K562 (cell line): ENCODE measurements around the gene HIVEP3. TPM values are rescaled to one million over a fixed set of nuclear protein-coding genes. Genes with fewer than 3 reads are reported as not detected.

Source experiments
- ATAC-seq: fragments of 200-7000 bp; cut with Tn5 transposase; 3 replicates; pipeline ENCODE4 v1.9.1; 2020; ENCODE audit warnings: moderate library complexity
- BruUV-seq: library from RNA; stranded (reverse); fragments of 400-500 nt; replicated peaks from 2 replicates; lab custom pipeline; 2021; lab: Mats Ljungman, UMichigan
- CTCF ChIA-PET: fragments of 300-600 bp; formaldehyde crosslinking; extraction: SDS; loops from one replicate; lab custom pipeline; 2021; ENCODE audit warnings: low intra/inter-chr PET ratio; lab: Yijun Ruan, JAX
- POLR2A ChIA-PET: fragments of 300-600, 350-650 bp; sonication (Branson Sonifier 250); formaldehyde crosslinking; extraction: SDS; loops from one replicate; lab custom pipeline; 2021; ENCODE audit warnings: antibody characterized with exemption, inconsistent platforms; lab: Yijun Ruan, JAX
- DNase-seq, 4 experiments: peaks; one replicate each; pipeline versions ENCODE4 v3.0.0 to v3.0.0-alpha.2; 2011 to 2018; ENCODE audit warnings: low spot score in 3 of 4, mixed read lengths in 3 of 4; ENCODE audit errors: extremely low read depth in 1 of 4
- FAIRE-seq: peaks from 2 replicates; lab custom pipeline; 2011; peaks lifted over from hg19 to GRCh38; lab: Jason Lieb, UNC
- H2AFZ ChIP-seq: 2 replicates; pipeline ENCODE4 v1.6.0; 2011; ENCODE audit warnings: low read depth, low read length, control low read depth, inconsistent platforms
- H3K27ac ChIP-seq: fragments of 200-600 bp; 3 replicates; pipeline ENCODE4 v1.8.0; 2011; ENCODE audit warnings: low read depth, mild to moderate bottlenecking, control low read depth, inconsistent platforms, low read length, moderate library complexity, mixed read lengths; ENCODE audit errors: extremely low read depth
- H3K27me3 ChIP-seq, 2 experiments: fragments of 300-600 bp in 1 of 2; 2 replicates in 1 of 2; 3 replicates in 1 of 2; pipeline versions ENCODE4 v1.6.0 to v1.8.0; 2011; ENCODE audit warnings: inconsistent platforms in 2 of 2, low read length in 2 of 2, mild to moderate bottlenecking in 1 of 2, mixed read lengths in 1 of 2, moderate library complexity in 1 of 2; ENCODE audit not compliant: control insufficient read depth in 2 of 2, insufficient read depth in 2 of 2
- H3K36me3 ChIP-seq: fragments of 300-600 bp; 3 replicates; pipeline ENCODE4 v1.8.0; 2011; ENCODE audit warnings: mild to moderate bottlenecking, low read length, inconsistent platforms; ENCODE audit not compliant: control insufficient read depth, insufficient read depth
- H3K4me1 ChIP-seq, 2 experiments: fragments of 200-600 bp in 1 of 2; replicated peaks in 1 of 2; 2 replicates in 1 of 2; 3 replicates in 1 of 2; pipeline versions ENCODE4 v1.5.1 to v1.8.0; 2011; ENCODE audit warnings: inconsistent platforms in 2 of 2, low read length in 2 of 2, mild to moderate bottlenecking in 1 of 2, mixed read lengths in 1 of 2, moderate library complexity in 1 of 2; ENCODE audit not compliant: control insufficient read depth in 2 of 2, insufficient read depth in 2 of 2
- H3K4me2 ChIP-seq: 2 replicates; pipeline ENCODE4 v1.6.1; 2011; ENCODE audit warnings: low read length, control low read depth, inconsistent platforms, mixed read lengths; ENCODE audit not compliant: insufficient read depth
- H3K4me3 ChIP-seq: fragments of 200-600 bp; sonication (generic), shearing (Covaris generic); 2 replicates; pipeline ENCODE4 v1.5.1; 2016; ENCODE audit warnings: control low read depth, inconsistent platforms
- H3K79me2 ChIP-seq: fragments of 200-600 bp; 3 replicates; pipeline ENCODE4 v1.8.0; 2011; ENCODE audit warnings: low read length, inconsistent platforms; ENCODE audit not compliant: control insufficient read depth, insufficient read depth
- H3K9ac ChIP-seq, 2 experiments: 2 replicates each; pipeline versions ENCODE4 v1.6.0 to v1.6.1; 2011; ENCODE audit warnings: low read depth in 2 of 2, low read length in 2 of 2, control low read depth in 1 of 2, inconsistent platforms in 1 of 2, mild to moderate bottlenecking in 1 of 2, mixed read lengths in 1 of 2; ENCODE audit not compliant: insufficient read depth in 1 of 2
- H3K9me1 ChIP-seq: one replicate; pipeline ENCODE4 v1.6.0; 2011; ENCODE audit warnings: inconsistent platforms, mild to moderate bottlenecking, low read length, moderate library complexity; ENCODE audit not compliant: control insufficient read depth, insufficient read depth
- H3K9me3 ChIP-seq: replicated peaks from 2 replicates; pipeline ENCODE4 v1.5.1; 2011; ENCODE audit warnings: low read depth, low read length, inconsistent platforms; ENCODE audit not compliant: control insufficient read depth, insufficient read depth
- H4K20me1 ChIP-seq: replicated peaks from 2 replicates; pipeline ENCODE4 v1.6.1; 2011; ENCODE audit warnings: low read length, inconsistent platforms, mixed read lengths; ENCODE audit not compliant: control insufficient read depth, insufficient read depth
- ESRRA ChIP-seq: fragments of 450-650 bp; IDR thresholded peaks from 2 replicates; pipeline ENCODE4 v1.6.1; 2014; ENCODE audit warnings: low read depth, mild to moderate bottlenecking, moderate library complexity, borderline replicate concordance
- FOXA3 ChIP-seq, 2 experiments: fragments of 450-650 bp in 1 of 2; sonication (generic) in 1 of 2; formaldehyde crosslinking; IDR thresholded peaks in 1 of 2; conservative IDR thresholded peaks in 1 of 2; 2 replicates each; pipeline versions ENCODE4 v1.4.0 to v1.8.0; 2020 to 2022; ENCODE audit warnings: mild to moderate bottlenecking in 2 of 2, missing genetic modification reagents in 1 of 2
- FOXJ3 ChIP-seq: sonication (generic); formaldehyde crosslinking; IDR thresholded peaks from 2 replicates; pipeline ENCODE4 v1.4.0; 2020; ENCODE audit warnings: mild to moderate bottlenecking, missing genetic modification reagents
- MYBL2 ChIP-seq, 2 experiments: fragments of 450-650 bp in 1 of 2; sonication (generic) in 1 of 2; formaldehyde crosslinking in 1 of 2; IDR thresholded peaks; 2 replicates each; pipeline versions ENCODE4 v1.6.1 to v1.8.1; 2017 to 2022; ENCODE audit warnings: borderline replicate concordance in 1 of 2, inconsistent platforms in 1 of 2, low read depth in 1 of 2, mild to moderate bottlenecking in 1 of 2, missing genetic modification reagents in 1 of 2, moderate library complexity in 1 of 2
- NCOR1 ChIP-seq: fragments of 450-650 bp; IDR thresholded peaks from 2 replicates; pipeline ENCODE4 v1.6.1; 2016; ENCODE audit warnings: mild to moderate bottlenecking, moderate library complexity
- USF1 ChIP-seq: sonication (generic); formaldehyde crosslinking; IDR thresholded peaks from 2 replicates; pipeline ENCODE4 v1.9.0; 2022; ENCODE audit warnings: mild to moderate bottlenecking, missing genetic modification reagents
- USF2 ChIP-seq: sonication (generic); formaldehyde crosslinking; IDR thresholded peaks from 2 replicates; pipeline ENCODE4 v1.5.0; 2020; ENCODE audit warnings: missing genetic modification reagents
- WGBS: fragments of 100-300 bp; shearing (Covaris generic); methylation state at CpG from one replicate; pipeline ENCODE4 v1.1.6; 2016; ENCODE audit warnings: low coverage, mixed read lengths; ENCODE audit not compliant: insufficient coverage; ENCODE audit errors: missing lambda C conversion rate; 5-methylcytosine and 5-hydroxymethylcytosine counted together
- in situ Hi-C: fragments of 300-500 bp; cut with MboI; formaldehyde crosslinking; loops from 4 replicates; pipeline ENCODE4 v1.15.0; 2018; ENCODE audit warnings: inconsistent platforms, mixed read lengths
- intact Hi-C: fragments of 100-400 bp; cut with micrococcal nuclease; formaldehyde crosslinking; loops from 2 replicates; pipeline ENCODE4 v1.14.2; 2022
- polyA plus RNA-seq, 8 experiments: library from polyadenylated mRNA; depleted of rRNA in 4 of 8; stranded (reverse) in 5 of 8; unstranded in 3 of 8; fragments of >200 nt; fragmentation: Nextera tagmentation in 2 of 8; fragmentation: Illumina TruSeq in 1 of 8; extraction: Ambion mirVana in 2 of 8; extraction: Trizol in 1 of 8; gene quantifications; 2 replicates each; pipeline versions ENCODE4 v1.2.1 to v1.2.3, GENCODE V29; 2011 to 2014; ENCODE audit warnings: inconsistent platforms in 1 of 8, missing spikeins in 1 of 8
- total RNA-seq, 7 experiments: library from RNA; depleted of rRNA in 6 of 7; stranded (reverse); fragments of >200 nt in 6 of 7; fragmentation: Illumina TruSeq in 2 of 7; extraction: Trizol in 2 of 7; gene quantifications; 2 replicates each; pipeline versions ENCODE4 v1.2.1 to v1.2.3, GENCODE V29; 2011 to 2021; ENCODE audit warnings: low replicate concordance in 1 of 7
- TF ChIP-seq, protein P1 (sequence below): fragments of 450-650 bp; IDR thresholded peaks from 2 replicates; pipeline ENCODE4 v1.6.1; 2017; ENCODE audit warnings: antibody characterized with exemption

The HIVEP3 gene
- total and polyA plus RNA-seq, 9 of the 15 experiments (the other 6 are each of a cell fraction or from before 2014, with no cell fraction given) = 0.09 to 0.58 (median 0.34) TPM; not detected in 1

GRCh38 chr1:41963636-41964035 lies 44.9 kb upstream of the HIVEP3 start:
- Histone ChIP-seq H3K4me1 (no peaks in the 10 kb centered on the region), H4K20me1 (peaks cover 4% of the 10 kb centered on the region; the same call in 1 of the 2 replicates), H3K9ac (no peak overlapping the region), H3K27ac (no peak overlapping the region), H3K4me2 (no peak overlapping the region), H3K79me2 (no peaks in the 10 kb centered on the region), H3K27me3 (peaks cover 0 to 16% of the 10 kb centered on the region in 2 experiments; a peak in 3 of 5 replicates), H3K36me3 (no peaks in the 10 kb centered on the region), H3K4me3 (no peak overlapping the region), H2AFZ (no peak overlapping the region), H3K9me3 (no peaks in the 10 kb centered on the region), H3K9me1 (no peaks in the 10 kb centered on the region)
- intact Hi-C loops (no loop called here), in situ Hi-C loops (no loop called here)
- no TSS peak for BruUV-seq
- ChIA-PET CTCF (no interaction called here), POLR2A (no interaction called here)
- TF ChIP-seq FOXJ3 (CRISPR knock-in tag) = no peak
- 0% methylated on average over 6 of the region's 6 CpGs for WGBS
- FAIRE-seq = no peak
- no peak for DNase-seq
- no peak for ATAC-seq

GRCh38 chr1:41958015-41958673 lies 39.4 kb upstream of the HIVEP3 start:
- ChIA-PET POLR2A (no interaction called here), CTCF (no interaction called here)
- in situ Hi-C loops (no loop called here), intact Hi-C loops (no loop called here)
- no peaks in the 10 kb centered on the region for H3K36me3 ChIP-seq
- H3K4me1 ChIP-seq = no peaks in the 10 kb centered on the region
- no peak for ATAC-seq
- no peaks in the 10 kb centered on the region for H3K9me3 ChIP-seq
- H2AFZ ChIP-seq = no peak overlapping the region
- H3K9ac ChIP-seq = no peak overlapping the region
- no peak for FAIRE-seq
- BruUV-seq = no TSS peak
- WGBS = 0% methylated on average over 6 of the region's 6 CpGs
- H3K4me3 ChIP-seq = no peak overlapping the region
- no peak overlapping the region for H3K27ac ChIP-seq
- no peak for DNase-seq
- peaks cover 0 to 5% of the 10 kb centered on the region in 2 experiments; a peak in 3 of 5 replicates for H3K27me3 ChIP-seq
- H3K79me2 ChIP-seq = no peaks in the 10 kb centered on the region
- no peaks in the 10 kb centered on the region for H3K9me1 ChIP-seq
- no peaks in the 10 kb centered on the region for H4K20me1 ChIP-seq
- H3K4me2 ChIP-seq = no peak overlapping the region
- TF ChIP-seq NCOR1 (no peak), MYBL2 (IDR thresholded peaks at IDR 0.05; ENCODE audit: low read depth) (no peak), MYBL2 (CRISPR knock-in tag; IDR thresholded peaks at IDR 0.05; ENCODE audit: borderline replicate concordance) (no peak), USF1 (CRISPR knock-in tag) (0 out of 2 replicates have a peak, but pooled peaks have one; percentile 12), ESRRA (no peak), USF2 (CRISPR knock-in tag) (peak; percentile 52; the same call in 1 of the 2 replicates), FOXA3 (CRISPR knock-in tag; conservative IDR thresholded peaks at IDR 0.05 in 1 of 2, IDR thresholded peaks at IDR 0.05 in 1 of 2) (no peak)
- TF ChIP-seq, protein P1, sequence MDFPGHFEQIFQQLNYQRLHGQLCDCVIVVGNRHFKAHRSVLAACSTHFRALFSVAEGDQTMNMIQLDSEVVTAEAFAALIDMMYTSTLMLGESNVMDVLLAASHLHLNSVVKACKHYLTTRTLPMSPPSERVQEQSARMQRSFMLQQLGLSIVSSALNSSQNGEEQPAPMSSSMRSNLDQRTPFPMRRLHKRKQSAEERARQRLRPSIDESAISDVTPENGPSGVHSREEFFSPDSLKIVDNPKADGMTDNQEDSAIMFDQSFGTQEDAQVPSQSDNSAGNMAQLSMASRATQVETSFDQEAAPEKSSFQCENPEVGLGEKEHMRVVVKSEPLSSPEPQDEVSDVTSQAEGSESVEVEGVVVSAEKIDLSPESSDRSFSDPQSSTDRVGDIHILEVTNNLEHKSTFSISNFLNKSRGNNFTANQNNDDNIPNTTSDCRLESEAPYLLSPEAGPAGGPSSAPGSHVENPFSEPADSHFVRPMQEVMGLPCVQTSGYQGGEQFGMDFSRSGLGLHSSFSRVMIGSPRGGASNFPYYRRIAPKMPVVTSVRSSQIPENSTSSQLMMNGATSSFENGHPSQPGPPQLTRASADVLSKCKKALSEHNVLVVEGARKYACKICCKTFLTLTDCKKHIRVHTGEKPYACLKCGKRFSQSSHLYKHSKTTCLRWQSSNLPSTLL = no peak
